Osteoblast (primary cell): Measurements from ENCODE around the gene MAPK6. TPM values are rescaled to one million over a fixed set of nuclear protein-coding genes. Genes with fewer than 3 reads are reported as not detected.

Source experiments
- DNase-seq: peaks from one replicate; pipeline ENCODE4 v3.0.0; 2011; ENCODE audit warnings: low spot score, mixed read lengths; ENCODE audit not compliant: insufficient read length; ENCODE audit errors: missing footprints
- H2AFZ ChIP-seq: 2 replicates; pipeline ENCODE4 v1.6.0; 2011; ENCODE audit warnings: mild to moderate bottlenecking, low read length
- H3K27ac ChIP-seq: 2 replicates; pipeline ENCODE4 v1.5.1; 2011; ENCODE audit warnings: mild to moderate bottlenecking, low read depth, low read length, moderate library complexity
- H3K27me3 ChIP-seq: 2 replicates; pipeline ENCODE4 v1.6.0; 2012; ENCODE audit warnings: mild to moderate bottlenecking, control low read depth, inconsistent platforms, low read length, moderate library complexity; ENCODE audit not compliant: insufficient read depth
- H3K36me3 ChIP-seq: 2 replicates; pipeline ENCODE4 v1.5.1; 2011; ENCODE audit warnings: mild to moderate bottlenecking, low read length, control low read depth, moderate library complexity; ENCODE audit not compliant: insufficient read depth
- H3K4me1 ChIP-seq: 2 replicates; pipeline ENCODE4 v1.5.1; 2011; ENCODE audit warnings: mild to moderate bottlenecking, low read length, control low read depth, moderate library complexity; ENCODE audit not compliant: insufficient read depth
- H3K4me2 ChIP-seq: 2 replicates; pipeline ENCODE4 v1.6.0; 2011; ENCODE audit warnings: mild to moderate bottlenecking, low read length; ENCODE audit not compliant: insufficient read depth
- H3K4me3 ChIP-seq: fragments of 200-600 bp; sonication (generic); 3 replicates; pipeline ENCODE4 v1.5.1; 2012; ENCODE audit warnings: mild to moderate bottlenecking, low read length, inconsistent platforms; ENCODE audit not compliant: insufficient read depth
- H3K79me2 ChIP-seq: 2 replicates; pipeline ENCODE4 v1.6.0; 2012; ENCODE audit warnings: mild to moderate bottlenecking, low read length, control low read depth, inconsistent platforms; ENCODE audit not compliant: insufficient read depth
- H3K9me3 ChIP-seq: 2 replicates; pipeline ENCODE4 v1.5.1; 2011; ENCODE audit warnings: low read depth, low read length, control low read depth
- H4K20me1 ChIP-seq: 2 replicates; pipeline ENCODE4 v1.6.0; 2012; ENCODE audit warnings: mild to moderate bottlenecking, low read length, control low read depth; ENCODE audit not compliant: insufficient read depth
- CTCF ChIP-seq: IDR thresholded peaks from 2 replicates; pipeline ENCODE4 v1.5.1; 2011; ENCODE audit warnings: mild to moderate bottlenecking, low read depth, low read length, moderate library complexity; ENCODE audit errors: extremely low read depth
- total RNA-seq: library from RNA; depleted of rRNA; stranded (reverse); fragments of >200 nt; gene quantifications from 2 replicates; pipeline ENCODE4 v1.2.3, GENCODE V29; 2012

Gene MAPK6
- total RNA-seq, 1 donor = 86.9 TPM

- DNase-seq = no peak
- Histone ChIP-seq H3K4me1 (peaks cover 2% of the 10 kb centered on the region), H3K4me2 (no peak overlapping the region), H3K36me3 (no peaks in the 10 kb centered on the region), H3K79me2 (no peaks in the 10 kb centered on the region), H4K20me1 (no peaks in the 10 kb centered on the region), H2AFZ (no peak overlapping the region), H3K27ac (no peak overlapping the region), H3K27me3 (no peaks in the 10 kb centered on the region), H3K4me3 (no peak overlapping the region), H3K9me3 (no peaks in the 10 kb centered on the region)
- TF ChIP-seq CTCF = no peak
Observed at GRCh38 chr15:52071570-52071969, 52.6 kb downstream of the MAPK6 start.

GRCh38 chr15:52076889-52077781 lies 58.1 kb downstream of the MAPK6 start:
- no peaks in the 10 kb centered on the region for H3K36me3 ChIP-seq
- no peaks in the 10 kb centered on the region for H3K9me3 ChIP-seq
- no peak overlapping the region for H3K4me3 ChIP-seq
- peak overlapping the region; percentile 73 for H3K27ac ChIP-seq
- H3K27me3 ChIP-seq = no peaks in the 10 kb centered on the region
- H4K20me1 ChIP-seq = no peaks in the 10 kb centered on the region
- H3K4me1 ChIP-seq = peaks cover 15% of the 10 kb centered on the region
- H2AFZ ChIP-seq = peak overlapping the region; percentile 73
- TF ChIP-seq CTCF = no peak
- H3K79me2 ChIP-seq = no peaks in the 10 kb centered on the region
- peak overlapping the region; percentile 58 for H3K4me2 ChIP-seq
- DNase-seq = peak; percentile 92

- Histone ChIP-seq H3K27ac (no peak overlapping the region), H3K36me3 (no peaks in the 10 kb centered on the region), H4K20me1 (no peaks in the 10 kb centered on the region), H2AFZ (no peak overlapping the region), H3K27me3 (no peaks in the 10 kb centered on the region), H3K4me3 (no peak overlapping the region), H3K79me2 (no peaks in the 10 kb centered on the region), H3K4me2 (no peak overlapping the region), H3K9me3 (no peaks in the 10 kb centered on the region), H3K4me1 (peaks cover 15% of the 10 kb centered on the region)
- no peak for TF ChIP-seq CTCF
- no peak for DNase-seq
Observed at GRCh38 chr15:52078197-52078875, 59.3 kb downstream of the MAPK6 start.
